ENCODE results near the gene TTLL3. TPM values are rescaled to one million over a fixed set of nuclear protein-coding genes. Genes with fewer than 3 reads are reported as not detected.
"Not testable (repeated sequence)": the region's sequence is repeated elsewhere in the genome, so short reads cannot be mapped to it uniquely, and the experiment has no call there.

Gene TTLL3
- total RNA-seq, 1 donor from 2014 or later, result 45.7 TPM

- H3K36me3 Mint-ChIP-seq (ENCODE audit: unreplicated experiment), result no peaks in the 10 kb centered on the region
- peak overlapping the region; percentile 64 for H3K4me3 Mint-ChIP-seq (ENCODE audit: unreplicated experiment)
- peaks cover 5% of the 10 kb centered on the region for H3K27me3 Mint-ChIP-seq (ENCODE audit: unreplicated experiment)
- TF ChIP-seq CTCF (IDR thresholded peaks at IDR 0.05; ENCODE audit: partially characterized antibody, unreplicated experiment), result no peak
- DNase-seq, result no peak
- no peak overlapping the region for H3K27ac Mint-ChIP-seq (ENCODE audit: unreplicated experiment)
- H3K4me1 Mint-ChIP-seq (ENCODE audit: low read depth, unreplicated experiment), result peaks cover 16% of the 10 kb centered on the region
- peaks cover 2% of the 10 kb centered on the region for H3K9me3 Mint-ChIP-seq (ENCODE audit: unreplicated experiment)
These were observed 51.6 kb downstream of the TTLL3 start for GRCh38 chr3:9861626-9862130.

GRCh38 chr3:9862391-9863057 is 52.5 kb downstream of the TTLL3 start:
- no peak for TF ChIP-seq CTCF (IDR thresholded peaks at IDR 0.05; ENCODE audit: partially characterized antibody, unreplicated experiment)
- H3K27me3 Mint-ChIP-seq (ENCODE audit: unreplicated experiment), result peaks cover 5% of the 10 kb centered on the region
- peak; percentile 79 for DNase-seq
- peaks cover 16% of the 10 kb centered on the region for H3K4me1 Mint-ChIP-seq (ENCODE audit: low read depth, unreplicated experiment)
- H3K36me3 Mint-ChIP-seq (ENCODE audit: unreplicated experiment), result no peaks in the 10 kb centered on the region
- H3K27ac Mint-ChIP-seq (ENCODE audit: unreplicated experiment), result no peak overlapping the region
- no peak overlapping the region for H3K4me3 Mint-ChIP-seq (ENCODE audit: unreplicated experiment)
- peaks cover 2% of the 10 kb centered on the region for H3K9me3 Mint-ChIP-seq (ENCODE audit: unreplicated experiment)

GRCh38 chr3:9863058-9863772 is 53.2 kb downstream of the TTLL3 start:
- Mint-ChIP-seq H3K27me3 (ENCODE audit: unreplicated experiment) (peaks cover 5% of the 10 kb centered on the region), H3K36me3 (ENCODE audit: unreplicated experiment) (no peaks in the 10 kb centered on the region), H3K4me3 (ENCODE audit: unreplicated experiment) (no peak overlapping the region)

GRCh38 chr3:9864200-9864927 is 54.3 kb downstream of the TTLL3 start:
- peak; percentile 28 for DNase-seq
- Mint-ChIP-seq H3K4me1 (ENCODE audit: low read depth, unreplicated experiment) (peaks cover 5% of the 10 kb centered on the region), H3K27ac (ENCODE audit: unreplicated experiment) (peak overlapping the region; percentile 82), H3K4me3 (ENCODE audit: unreplicated experiment) (peak overlapping the region; percentile 11), H3K9me3 (ENCODE audit: unreplicated experiment) (no peaks in the 10 kb centered on the region), H3K27me3 (ENCODE audit: unreplicated experiment) (no peaks in the 10 kb centered on the region), H3K36me3 (ENCODE audit: unreplicated experiment) (no peaks in the 10 kb centered on the region)
- TF ChIP-seq CTCF (IDR thresholded peaks at IDR 0.05; ENCODE audit: partially characterized antibody, unreplicated experiment), result no peak

More at GRCh38 chr3:9863058-9863772, 53.2 kb downstream of the TTLL3 start:
- Mint-ChIP-seq H3K27ac (ENCODE audit: unreplicated experiment) (no peak overlapping the region), H3K4me1 (ENCODE audit: low read depth, unreplicated experiment) (peaks cover 15% of the 10 kb centered on the region), H3K9me3 (ENCODE audit: unreplicated experiment) (peaks cover 2% of the 10 kb centered on the region)
- no peak for TF ChIP-seq CTCF (IDR thresholded peaks at IDR 0.05; ENCODE audit: partially characterized antibody, unreplicated experiment)
- peak; percentile 24 for DNase-seq

- H3K9me3 Mint-ChIP-seq (ENCODE audit: unreplicated experiment); H3K36me3 Mint-ChIP-seq (ENCODE audit: unreplicated experiment); H3K4me3 Mint-ChIP-seq (ENCODE audit: unreplicated experiment); DNase-seq; H3K27me3 Mint-ChIP-seq (ENCODE audit: unreplicated experiment); H3K4me1 Mint-ChIP-seq (ENCODE audit: low read depth, unreplicated experiment); H3K27ac Mint-ChIP-seq (ENCODE audit: unreplicated experiment): not testable (repeated sequence)
These were observed 55.1 kb downstream of the TTLL3 start for GRCh38 chr3:9865125-9865637.

Data from glutamatergic neuron (in vitro differentiated cells).